Measurements from ENCODE around the gene NXPH3. TPM values are rescaled to one million over a fixed set of nuclear protein-coding genes. Genes with fewer than 3 reads are reported as not detected.

NXPH3 gene
- total RNA-seq, 2 donors from 2014 or later = 0.42 to 2.1 TPM

GRCh38 chr17:49585422-49586027, 9.9 kb downstream of the NXPH3 start:
- H3K4me3 ChIP-seq = no peak overlapping the region
- no peak for DNase-seq
- no peak overlapping the region for H3K27ac ChIP-seq
- H3K36me3 ChIP-seq = no peaks in the 10 kb centered on the region
- no peaks in the 10 kb centered on the region for H3K9me3 ChIP-seq
- H3K9ac ChIP-seq (ENCODE audit: low read depth in 2 of 2, low read length in 2 of 2) = no peak overlapping the region
- TF ChIP-seq CTCF (IDR thresholded peaks at IDR 0.05) = no peak
- H3K27me3 ChIP-seq = no peaks in the 10 kb centered on the region
- H3K4me1 ChIP-seq = no peaks in the 10 kb centered on the region
- intact Hi-C loops (cut with DNase I) = no loop called here

DNA sequence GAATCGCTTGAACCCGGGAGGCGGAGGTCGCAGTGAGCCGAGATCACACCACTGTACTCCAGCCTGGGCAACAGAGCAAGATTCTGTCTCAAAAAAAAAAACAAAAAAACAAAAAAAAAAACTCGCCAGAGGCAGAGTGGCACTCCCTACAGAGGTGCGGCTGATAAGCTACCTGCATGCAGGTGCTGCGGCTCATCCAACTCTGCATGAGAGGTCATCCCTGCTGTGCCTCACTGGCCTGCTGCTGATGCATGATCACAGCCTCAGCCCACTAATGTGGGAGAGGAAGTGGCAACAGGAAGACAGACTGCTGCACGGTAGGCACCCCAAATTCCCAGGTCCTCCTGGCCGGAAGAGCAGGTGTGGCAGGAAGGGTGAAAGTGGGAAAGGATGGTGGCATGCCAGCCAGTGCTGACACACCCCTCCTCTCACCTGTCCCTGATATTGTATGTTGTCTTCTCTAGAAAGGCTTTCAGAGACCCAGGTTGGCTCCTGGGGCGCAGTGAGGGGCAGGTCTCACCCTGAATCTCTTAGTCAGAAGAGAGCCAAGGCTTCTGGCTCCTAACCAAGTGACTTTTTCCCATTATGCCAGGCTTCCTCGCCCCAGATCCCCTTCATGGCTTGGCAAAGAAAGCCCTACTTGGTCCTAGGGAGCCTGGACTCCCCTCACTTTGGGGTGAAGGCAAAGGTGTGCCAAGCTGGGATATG, 11.8 kb downstream of the NXPH3 start:
- no peak overlapping the region for H3K27ac ChIP-seq
- H3K36me3 ChIP-seq = no peaks in the 10 kb centered on the region
- no peak for TF ChIP-seq CTCF (IDR thresholded peaks at IDR 0.05)
- no peak overlapping the region for H3K4me3 ChIP-seq
- no peak overlapping the region for H3K9ac ChIP-seq (ENCODE audit: low read depth in 2 of 2, low read length in 2 of 2)
- H3K4me1 ChIP-seq = no peaks in the 10 kb centered on the region
- H3K9me3 ChIP-seq = no peaks in the 10 kb centered on the region
- DNase-seq = no peak
- H3K27me3 ChIP-seq = no peaks in the 10 kb centered on the region
- intact Hi-C loops (cut with DNase I) = no loop called here

GRCh38 chr17:49588312-49588711, 12.6 kb downstream of the NXPH3 start:
- intact Hi-C loops (cut with DNase I) = no loop called here
- H3K27me3 ChIP-seq = no peaks in the 10 kb centered on the region
- H3K9me3 ChIP-seq = no peaks in the 10 kb centered on the region
- H3K4me1 ChIP-seq = no peaks in the 10 kb centered on the region
- H3K4me3 ChIP-seq = no peak overlapping the region
- H3K27ac ChIP-seq = no peak overlapping the region
- no peak for TF ChIP-seq CTCF (IDR thresholded peaks at IDR 0.05)
- DNase-seq = no peak
- no peaks in the 10 kb centered on the region for H3K36me3 ChIP-seq
- no peak overlapping the region for H3K9ac ChIP-seq (ENCODE audit: low read depth in 2 of 2, low read length in 2 of 2)

GRCh38 chr17:49588726-49589576, 13.3 kb downstream of the NXPH3 start:
- no peak overlapping the region for H3K27ac ChIP-seq
- no peak for TF ChIP-seq CTCF (IDR thresholded peaks at IDR 0.05)
- H3K27me3 ChIP-seq = no peaks in the 10 kb centered on the region
- no peak overlapping the region for H3K9ac ChIP-seq (ENCODE audit: low read depth in 2 of 2, low read length in 2 of 2)
- intact Hi-C loops (cut with DNase I) = no loop called here
- no peaks in the 10 kb centered on the region for H3K4me1 ChIP-seq
- DNase-seq = no peak
- no peaks in the 10 kb centered on the region for H3K36me3 ChIP-seq
- H3K9me3 ChIP-seq = no peaks in the 10 kb centered on the region
- no peak overlapping the region for H3K4me3 ChIP-seq

- Histone ChIP-seq H3K9ac (ENCODE audit: low read depth in 2 of 2, low read length in 2 of 2) (no peak overlapping the region), H3K36me3 (no peaks in the 10 kb centered on the region), H3K4me1 (no peaks in the 10 kb centered on the region), H3K9me3 (no peaks in the 10 kb centered on the region), H3K4me3 (no peak overlapping the region), H3K27me3 (no peaks in the 10 kb centered on the region), H3K27ac (no peak overlapping the region)
- no peak for DNase-seq
- no peak for TF ChIP-seq CTCF (IDR thresholded peaks at IDR 0.05)
- intact Hi-C loops (cut with DNase I) = no loop called here
Observed at GRCh38 chr17:49589577-49589927, 13.9 kb downstream of the NXPH3 start.

Measured in colonic mucosa (tissue), 4 donors.